Suprapubic skin (tissue), 3 donors: ENCODE results near the gene TRAF3.

Experiments used
- CTCF ChIP-seq, 2 donors: fragments of 200-600 bp in 1 of 2; fragments of 450-650 bp in 1 of 2; sonication (generic) in 1 of 2; IDR thresholded peaks; one replicate each; pipeline ENCODE4 v1.5.1; 2016 to 2019; ENCODE audit warnings: antibody characterized with exemption in 2 of 2, mild to moderate bottlenecking in 1 of 2, moderate library complexity in 1 of 2
- POLR2A ChIP-seq, 2 donors: fragments of 450-650 bp; IDR thresholded peaks; one replicate each; pipeline ENCODE4 v1.6.1; 2017; ENCODE audit warnings: antibody characterized with exemption in 2 of 2, mild to moderate bottlenecking in 2 of 2, moderate library complexity in 2 of 2

- TF ChIP-seq CTCF (IDR thresholded peaks at IDR 0.05) (no peak), POLR2A (IDR thresholded peaks at IDR 0.05) (no peak)
Measured at GRCh38 chr14:102870246-102870645, 93.0 kb downstream of the TRAF3 start.
